Osteocyte (in vitro differentiated cells): Measurements from ENCODE around the gene KCTD5. TPM values are rescaled to one million over a fixed set of nuclear protein-coding genes. Genes with fewer than 3 reads are reported as not detected.

ENCODE experiments used
- DNase-seq: peaks from one replicate; pipeline ENCODE4 v3.0.0; 2021; ENCODE audit warnings: mixed read lengths; ENCODE audit not compliant: unreplicated experiment; ENCODE audit errors: extremely low spot score
- H3K27ac Mint-ChIP-seq: one replicate; pipeline ENCODE4 v1.8.0; 2021; ENCODE audit warnings: mild to moderate bottlenecking, mixed read lengths; ENCODE audit not compliant: unreplicated experiment
- H3K27me3 Mint-ChIP-seq: one replicate; pipeline ENCODE4 v1.8.0; 2021; ENCODE audit warnings: mixed read lengths; ENCODE audit not compliant: unreplicated experiment
- H3K36me3 Mint-ChIP-seq: one replicate; pipeline ENCODE4 v1.8.0; 2021; ENCODE audit warnings: mixed read lengths; ENCODE audit not compliant: unreplicated experiment
- H3K4me1 Mint-ChIP-seq: one replicate; pipeline ENCODE4 v1.8.0; 2021; ENCODE audit warnings: mixed read lengths; ENCODE audit not compliant: unreplicated experiment
- H3K4me3 Mint-ChIP-seq: one replicate; pipeline ENCODE4 v1.8.0; 2021; ENCODE audit warnings: mild to moderate bottlenecking, moderate library complexity, mixed read lengths; ENCODE audit not compliant: unreplicated experiment
- H3K9me3 Mint-ChIP-seq: one replicate; pipeline ENCODE4 v1.8.0; 2021; ENCODE audit warnings: mixed read lengths; ENCODE audit not compliant: unreplicated experiment
- total RNA-seq: library from RNA; stranded (reverse); gene quantifications from 2 replicates; pipeline ENCODE4 v1.2.1, GENCODE V29; 2021
- TF ChIP-seq, protein P1 (sequence below): fragments of 200-600 bp; sonication (generic); IDR thresholded peaks from 2 replicates; pipeline ENCODE4 v1.5.0; 2021; ENCODE audit warnings: antibody characterized with exemption, mild to moderate bottlenecking, moderate library complexity

The KCTD5 gene
- total RNA-seq, 1 donor from 2014 or later, result 28.0 TPM

DNA sequence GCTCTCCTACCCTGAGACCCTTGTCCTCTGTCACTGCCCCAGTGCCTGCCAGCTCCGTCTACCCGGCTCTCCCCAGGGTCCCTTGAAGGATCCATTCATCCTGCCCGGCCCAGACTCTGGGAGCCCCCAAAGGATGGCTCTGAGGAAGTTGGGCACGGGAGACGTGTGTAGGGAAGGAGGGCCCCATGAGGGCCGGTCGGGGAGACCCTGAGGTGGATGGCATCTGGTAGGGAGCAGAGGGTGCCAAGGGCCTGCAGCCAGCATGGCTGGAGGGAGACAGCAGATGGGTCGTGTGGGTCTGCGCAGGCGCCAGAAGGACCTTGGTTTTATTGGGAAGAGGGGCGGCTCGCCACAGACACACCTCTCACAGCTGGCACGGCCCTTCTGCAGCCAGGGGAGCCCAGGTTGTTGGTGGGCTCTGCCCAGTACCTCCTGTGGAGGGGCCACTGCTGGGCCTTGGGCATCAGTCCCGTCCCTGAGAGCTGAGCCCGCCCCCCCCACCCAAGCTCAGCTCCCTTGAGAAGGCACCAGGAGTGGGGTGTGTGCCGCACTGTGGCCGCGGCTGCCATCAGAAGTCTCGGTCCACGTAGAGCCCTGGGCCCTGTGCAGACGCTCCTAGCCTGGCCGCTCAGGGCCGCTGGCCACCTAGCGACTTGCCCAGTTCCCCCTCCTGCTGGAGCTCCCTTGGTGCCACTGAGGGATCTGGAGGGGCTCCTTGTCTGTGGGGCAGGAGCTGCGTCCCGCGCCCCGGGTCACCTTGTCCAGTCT is 16.0 kb downstream of the KCTD5 start:
- DNase-seq, result no peak
- Mint-ChIP-seq H3K4me1 (no peaks in the 10 kb centered on the region), H3K36me3 (peaks cover 9% of the 10 kb centered on the region), H3K27ac (no peak overlapping the region), H3K4me3 (no peak overlapping the region), H3K27me3 (no peaks in the 10 kb centered on the region), H3K9me3 (no peaks in the 10 kb centered on the region)
- TF ChIP-seq, protein P1, sequence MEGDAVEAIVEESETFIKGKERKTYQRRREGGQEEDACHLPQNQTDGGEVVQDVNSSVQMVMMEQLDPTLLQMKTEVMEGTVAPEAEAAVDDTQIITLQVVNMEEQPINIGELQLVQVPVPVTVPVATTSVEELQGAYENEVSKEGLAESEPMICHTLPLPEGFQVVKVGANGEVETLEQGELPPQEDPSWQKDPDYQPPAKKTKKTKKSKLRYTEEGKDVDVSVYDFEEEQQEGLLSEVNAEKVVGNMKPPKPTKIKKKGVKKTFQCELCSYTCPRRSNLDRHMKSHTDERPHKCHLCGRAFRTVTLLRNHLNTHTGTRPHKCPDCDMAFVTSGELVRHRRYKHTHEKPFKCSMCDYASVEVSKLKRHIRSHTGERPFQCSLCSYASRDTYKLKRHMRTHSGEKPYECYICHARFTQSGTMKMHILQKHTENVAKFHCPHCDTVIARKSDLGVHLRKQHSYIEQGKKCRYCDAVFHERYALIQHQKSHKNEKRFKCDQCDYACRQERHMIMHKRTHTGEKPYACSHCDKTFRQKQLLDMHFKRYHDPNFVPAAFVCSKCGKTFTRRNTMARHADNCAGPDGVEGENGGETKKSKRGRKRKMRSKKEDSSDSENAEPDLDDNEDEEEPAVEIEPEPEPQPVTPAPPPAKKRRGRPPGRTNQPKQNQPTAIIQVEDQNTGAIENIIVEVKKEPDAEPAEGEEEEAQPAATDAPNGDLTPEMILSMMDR, result no peak

DNA sequence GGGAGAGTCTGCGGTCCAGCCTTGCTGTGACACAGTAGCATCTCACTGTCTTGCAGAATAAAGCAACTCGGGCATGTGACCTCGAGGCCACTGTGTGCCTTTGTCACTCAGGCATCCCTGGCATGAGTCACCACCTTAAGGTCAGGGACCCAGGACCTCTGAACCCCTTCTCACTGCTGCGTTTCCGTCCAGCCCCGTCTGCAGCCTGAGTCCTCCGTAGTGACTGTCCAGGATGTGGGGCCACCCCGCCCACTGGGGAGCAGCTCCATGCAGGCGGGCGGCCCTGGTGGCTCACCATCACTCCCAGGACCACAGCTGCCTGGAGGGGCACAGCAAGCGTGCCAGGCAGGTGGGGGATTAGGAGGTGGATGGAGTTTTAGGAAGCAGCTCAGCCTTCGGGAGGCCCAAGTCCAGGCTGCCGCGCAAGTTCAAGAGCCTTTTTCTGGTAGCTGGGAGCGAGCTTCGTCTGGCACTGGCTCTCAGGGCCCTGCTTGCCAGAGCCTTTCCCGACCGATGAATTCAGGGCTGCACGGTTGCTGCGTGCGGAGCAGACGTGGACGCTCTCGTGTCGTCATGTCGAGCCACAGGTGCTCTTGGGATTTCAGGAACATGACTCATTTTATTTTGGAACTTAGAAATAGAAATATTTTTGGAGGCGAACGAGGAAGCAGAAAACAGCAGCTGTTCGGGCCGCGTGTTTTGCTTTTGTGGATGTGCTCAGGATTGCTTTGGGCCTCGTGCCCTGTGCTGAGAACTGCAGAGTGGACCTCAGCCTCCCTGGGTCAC is 16.8 kb downstream of the KCTD5 start:
- TF ChIP-seq, protein P1, result no peak
- Mint-ChIP-seq H3K36me3 (peaks cover 9% of the 10 kb centered on the region), H3K27ac (no peak overlapping the region), H3K9me3 (no peaks in the 10 kb centered on the region), H3K4me3 (no peak overlapping the region), H3K4me1 (no peaks in the 10 kb centered on the region), H3K27me3 (no peaks in the 10 kb centered on the region)
- DNase-seq, result peak; percentile 81

DNA sequence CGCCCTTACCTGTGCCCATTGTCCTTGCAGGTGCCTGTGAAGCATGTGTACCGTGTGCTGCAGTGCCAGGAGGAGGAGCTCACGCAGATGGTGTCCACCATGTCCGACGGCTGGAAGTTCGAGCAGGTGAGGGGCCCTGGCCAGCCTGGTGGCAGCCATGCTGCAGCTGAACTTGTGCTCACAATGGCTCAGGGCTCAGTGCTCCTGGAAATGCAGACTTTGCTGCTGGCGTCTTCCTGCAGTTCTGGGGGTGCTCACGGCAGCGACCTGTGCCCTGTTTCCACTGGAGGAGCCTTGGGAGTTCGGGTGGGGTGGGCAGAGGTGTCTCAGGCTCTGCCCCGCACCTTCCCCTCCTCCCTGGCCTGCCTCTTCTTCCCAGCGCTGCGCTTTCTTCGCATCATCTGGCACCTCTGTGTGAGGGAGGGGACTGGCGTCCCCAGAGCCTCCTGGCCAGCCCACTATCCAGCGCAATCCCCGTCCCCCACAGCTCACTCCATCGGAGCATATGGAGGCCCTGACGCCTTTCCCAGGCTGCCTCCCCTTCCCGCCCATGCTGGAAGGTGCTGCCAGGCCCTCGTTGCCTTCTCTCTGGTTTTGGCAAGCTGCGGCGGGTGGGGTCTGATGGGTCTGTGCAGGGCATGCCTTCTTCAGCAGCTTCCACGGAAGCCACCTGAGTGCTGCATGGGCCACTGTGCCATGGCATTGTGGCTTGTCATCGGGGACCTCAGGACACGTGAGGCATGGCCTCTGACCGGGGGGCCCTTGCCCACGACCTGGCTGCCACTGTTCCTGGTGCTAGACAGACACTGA is 17.7 kb downstream of the KCTD5 start:
- DNase-seq, result no peak
- Mint-ChIP-seq H3K27me3 (no peaks in the 10 kb centered on the region), H3K4me3 (no peak overlapping the region), H3K4me1 (no peaks in the 10 kb centered on the region), H3K9me3 (no peaks in the 10 kb centered on the region), H3K27ac (no peak overlapping the region), H3K36me3 (peaks cover 9% of the 10 kb centered on the region)
- TF ChIP-seq, protein P1, result no peak

DNA sequence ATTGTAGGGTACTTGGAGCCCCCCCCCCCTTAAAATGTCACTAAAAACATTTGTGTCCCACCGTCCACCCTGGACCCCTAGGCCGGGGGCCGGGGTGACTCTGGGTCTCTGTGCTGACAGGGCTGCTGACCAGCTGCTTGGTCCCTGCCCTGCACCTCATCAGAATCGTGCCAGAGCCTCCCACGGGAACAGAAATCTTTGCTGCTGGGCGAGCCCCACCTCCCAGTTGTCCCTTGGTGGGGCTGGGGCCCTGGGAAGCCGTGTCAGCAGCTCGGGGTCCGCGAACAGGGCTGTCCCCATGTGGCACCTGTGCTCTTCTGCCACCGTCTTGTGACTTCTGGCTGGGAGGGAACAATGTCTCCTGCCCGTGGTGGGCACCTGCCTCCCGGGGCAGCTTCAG is 18.5 kb downstream of the KCTD5 start:
- DNase-seq, result no peak
- Mint-ChIP-seq H3K4me3 (no peak overlapping the region), H3K27me3 (no peaks in the 10 kb centered on the region), H3K27ac (no peak overlapping the region), H3K9me3 (no peaks in the 10 kb centered on the region), H3K36me3 (peaks cover 9% of the 10 kb centered on the region), H3K4me1 (no peaks in the 10 kb centered on the region)
- TF ChIP-seq, protein P1, result no peak
